Stimulated activated naive CD4-positive, alpha-beta T cell treated with Interleukin-2 at 50 U/mL for 16 hours (primary cell): Measurements from ENCODE around the gene MEGF6.

ENCODE experiments used
- DNase-seq: peaks from one replicate; lab custom pipeline; 2025; lab: John Stamatoyannopoulos, UW

Gene MEGF6

DNA sequence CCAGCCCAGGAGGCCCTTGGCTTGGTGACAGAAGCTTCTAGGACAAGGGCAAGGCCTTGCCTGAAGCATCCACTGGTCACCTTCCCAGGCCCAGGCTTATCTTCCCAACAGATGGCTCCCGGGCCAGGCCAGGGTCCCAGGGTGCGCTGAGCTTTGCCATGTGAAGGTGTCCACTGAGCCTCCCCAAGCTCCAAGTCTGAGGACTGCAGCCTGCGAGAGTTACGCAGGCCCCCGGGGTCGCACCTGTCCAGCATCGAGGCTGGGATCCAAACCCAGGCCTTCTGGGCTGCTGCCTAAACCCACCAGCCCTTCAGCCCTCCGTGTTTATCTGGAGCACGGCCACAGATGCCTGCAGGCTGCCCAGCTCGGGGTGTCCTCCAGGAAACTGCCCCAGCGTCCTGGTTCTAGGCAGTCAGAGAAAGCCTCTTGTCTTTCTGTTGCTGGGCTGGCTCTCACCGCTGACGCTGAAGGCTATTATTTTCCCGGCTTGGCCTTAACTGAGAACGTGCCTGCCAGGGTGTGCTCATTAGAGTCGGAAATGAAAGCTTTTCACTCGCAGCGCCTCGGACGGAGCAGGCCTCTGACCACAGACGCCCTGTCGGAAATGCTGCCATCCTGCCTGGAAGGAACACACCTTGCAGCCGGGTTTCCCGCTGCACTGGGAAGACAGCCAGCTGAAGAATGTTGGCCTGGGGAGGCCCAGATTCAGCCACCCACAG, 71.4 kb downstream of the MEGF6 start:
- DNase-seq, result no peak

DNA sequence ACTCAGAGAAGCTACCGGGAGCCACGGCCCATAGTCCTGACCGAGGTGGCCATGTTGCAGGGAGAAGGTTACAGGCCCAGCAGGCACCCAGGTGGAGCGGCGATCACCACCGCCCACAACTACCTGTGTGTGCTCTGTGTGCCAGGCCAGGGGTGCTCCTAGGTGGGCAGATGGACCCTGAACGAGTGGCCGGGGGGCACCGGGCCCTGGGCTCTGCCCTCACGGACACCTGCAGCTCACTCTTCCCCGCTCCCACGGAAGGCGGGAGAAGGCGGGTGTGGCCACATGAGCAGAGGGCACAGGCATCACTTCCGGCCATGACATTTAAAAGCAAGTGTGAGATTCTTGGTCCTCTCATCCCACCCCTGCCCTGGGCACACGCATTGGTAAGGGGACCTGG, 73.9 kb downstream of the MEGF6 start:
- no peak for DNase-seq

DNA sequence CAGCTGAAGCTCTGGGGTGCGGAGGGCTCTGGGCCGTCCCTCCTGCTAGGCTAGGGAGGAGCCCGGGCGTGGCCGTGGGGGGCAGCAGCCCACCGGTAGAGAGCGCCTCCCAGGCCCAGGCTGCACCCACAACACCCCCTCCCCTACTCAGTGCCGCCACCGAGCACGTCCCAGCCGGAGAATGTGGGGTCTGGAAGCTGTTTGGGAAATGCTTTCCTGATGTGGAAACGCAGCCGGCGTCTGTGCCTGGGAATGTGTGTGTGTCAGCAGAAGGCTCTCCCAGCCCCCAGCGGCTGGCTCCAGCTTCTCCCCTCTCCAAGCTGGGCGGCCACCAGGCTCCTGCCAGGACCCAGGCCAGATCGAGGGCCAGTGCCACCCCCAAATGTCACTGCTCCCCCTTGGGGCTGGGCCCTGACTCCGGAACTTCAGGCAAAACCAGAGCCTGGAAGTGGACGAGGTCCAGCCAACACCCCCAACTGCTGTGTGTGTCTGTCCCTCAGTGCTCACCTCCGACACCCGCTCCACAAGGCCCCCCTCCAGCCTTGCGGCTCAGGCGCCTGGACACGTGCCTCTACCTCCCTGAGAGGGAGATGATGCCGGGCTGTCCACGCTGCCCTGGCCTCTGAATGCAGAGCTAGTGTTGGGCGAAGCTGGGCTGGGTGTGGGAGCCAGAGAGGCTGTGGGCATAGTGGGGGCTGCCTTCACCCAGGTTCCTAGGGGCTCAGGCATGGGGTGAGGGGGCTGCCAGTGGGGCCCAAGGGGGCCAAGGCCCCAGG, 74.7 kb downstream of the MEGF6 start:
- DNase-seq, result no peak

DNA sequence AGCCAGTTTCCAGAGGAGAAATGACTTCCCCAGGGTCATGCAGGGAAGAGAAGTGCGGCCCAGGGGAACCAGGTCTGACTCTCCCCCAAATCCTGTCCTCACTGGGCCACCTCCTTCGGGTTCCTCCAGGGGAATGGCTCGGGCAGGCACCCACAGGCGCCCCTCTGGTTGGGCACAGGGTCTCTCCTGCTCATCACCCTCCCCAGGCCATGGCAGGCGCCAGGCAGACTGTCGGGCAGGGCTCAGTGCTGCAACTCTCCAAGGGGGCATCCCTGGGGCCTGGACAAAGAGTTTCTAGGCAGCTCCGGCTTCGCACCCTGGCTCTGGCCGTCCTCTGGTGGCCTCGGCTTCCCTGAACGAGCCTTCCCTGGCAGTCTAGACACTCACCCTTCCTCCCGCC, 75.6 kb downstream of the MEGF6 start:
- no peak for DNase-seq

DNA sequence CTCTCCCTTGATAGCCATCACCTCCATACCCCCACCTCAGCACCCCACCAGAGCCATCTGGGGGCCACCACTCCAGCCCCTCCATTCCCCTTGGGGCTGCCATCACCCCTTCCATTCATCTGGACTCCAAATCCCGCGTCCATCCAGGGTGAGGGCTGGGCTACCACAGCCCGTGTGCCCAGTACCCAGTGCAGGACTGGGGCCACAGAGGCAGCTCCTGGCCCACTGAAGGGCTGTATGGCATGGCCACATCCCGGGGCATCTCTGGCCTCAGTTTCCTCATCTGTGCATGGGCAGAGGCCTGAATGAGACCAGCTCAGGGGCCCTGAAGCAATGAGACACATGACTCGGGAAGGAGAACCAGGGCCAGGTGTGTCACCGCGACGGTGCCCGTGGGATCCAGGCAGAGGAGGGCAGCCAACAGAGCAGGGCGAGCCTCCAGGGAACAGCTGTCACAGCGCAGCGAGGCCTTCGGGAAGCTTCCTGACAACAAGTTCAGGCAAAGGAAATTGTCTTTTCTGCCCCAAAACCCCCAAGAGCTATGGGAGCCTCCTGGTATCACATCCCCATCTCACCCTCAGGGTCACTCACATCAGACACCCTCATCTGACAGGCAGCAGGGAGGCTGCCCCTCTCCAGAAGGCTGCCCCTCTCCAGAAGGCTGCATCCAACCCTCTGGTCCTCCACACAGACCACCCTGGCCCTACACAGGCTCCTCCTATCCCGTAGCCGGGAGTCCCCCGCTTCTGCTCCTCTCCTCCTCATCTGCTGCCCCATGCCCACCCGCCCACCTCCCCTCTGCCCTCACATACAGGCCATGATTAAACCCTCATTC, 76.3 kb downstream of the MEGF6 start:
- DNase-seq, result no peak

DNA sequence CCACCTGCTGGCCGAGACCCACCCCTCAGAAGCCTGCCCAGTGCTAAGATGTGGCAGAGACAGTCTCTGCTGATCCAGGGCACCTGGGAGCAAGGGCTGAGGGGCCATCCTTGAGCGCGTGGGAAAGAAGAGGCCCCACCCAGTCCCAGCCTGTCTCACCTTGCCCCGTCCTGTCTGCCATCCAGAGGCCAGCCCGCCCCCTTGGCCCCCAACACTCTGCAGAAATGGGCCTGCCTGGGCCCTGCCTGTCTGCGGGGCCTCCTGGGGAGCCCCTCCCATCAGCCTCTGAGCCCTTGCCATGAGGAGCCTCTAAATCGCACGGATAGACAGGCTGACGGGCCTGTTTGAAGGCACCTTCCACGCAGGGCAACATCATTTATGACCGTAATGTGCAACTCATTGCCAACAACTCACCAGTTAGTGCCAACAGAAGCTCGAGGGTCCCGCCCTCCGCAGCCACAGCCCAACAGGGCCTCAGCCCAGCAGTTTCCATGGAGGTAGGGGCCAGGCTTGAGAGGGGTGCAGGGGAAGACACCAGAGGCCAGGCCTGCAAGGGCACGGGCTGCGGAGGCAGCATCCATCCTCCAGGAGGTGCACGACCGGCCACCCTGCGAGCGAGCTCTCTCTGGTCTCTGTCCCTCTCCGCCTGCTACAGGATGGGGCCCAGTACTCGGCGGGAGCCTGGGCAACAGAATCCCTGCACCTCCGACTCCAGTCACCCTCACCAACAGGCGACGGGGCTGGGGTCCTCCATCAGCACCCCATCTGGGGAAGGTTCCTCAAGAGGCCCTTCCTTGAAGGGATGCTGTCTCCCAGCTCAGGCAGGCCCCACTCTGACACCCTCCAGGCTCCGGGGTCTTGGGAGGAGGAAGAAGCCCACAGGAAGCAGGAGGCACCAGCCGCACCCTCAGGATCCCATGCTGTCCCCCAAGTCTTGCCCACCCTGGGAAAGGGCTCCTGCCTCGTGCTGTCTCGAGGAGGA, 78.0 kb downstream of the MEGF6 start:
- no peak for DNase-seq

DNA sequence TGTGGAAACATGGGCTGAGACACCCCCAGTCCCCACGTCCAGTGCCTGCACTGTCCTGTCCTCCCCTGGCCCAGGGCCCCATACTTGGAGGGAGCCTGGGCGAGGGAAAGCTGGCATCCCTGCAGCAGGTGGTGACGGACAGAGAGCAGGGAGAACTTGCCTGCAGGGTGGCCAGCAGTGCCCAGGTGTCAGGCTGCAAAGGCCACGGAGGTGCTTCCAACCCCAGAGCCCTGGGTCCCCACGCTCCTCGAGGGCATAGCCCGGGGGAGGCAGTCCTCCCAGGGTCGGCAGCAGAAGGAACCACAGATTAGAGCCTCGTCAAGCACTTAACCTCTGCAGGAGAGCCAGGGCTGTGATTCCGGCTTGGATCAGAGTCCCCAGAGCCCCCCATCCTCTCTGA, 79.4 kb downstream of the MEGF6 start:
- no peak for DNase-seq

DNA sequence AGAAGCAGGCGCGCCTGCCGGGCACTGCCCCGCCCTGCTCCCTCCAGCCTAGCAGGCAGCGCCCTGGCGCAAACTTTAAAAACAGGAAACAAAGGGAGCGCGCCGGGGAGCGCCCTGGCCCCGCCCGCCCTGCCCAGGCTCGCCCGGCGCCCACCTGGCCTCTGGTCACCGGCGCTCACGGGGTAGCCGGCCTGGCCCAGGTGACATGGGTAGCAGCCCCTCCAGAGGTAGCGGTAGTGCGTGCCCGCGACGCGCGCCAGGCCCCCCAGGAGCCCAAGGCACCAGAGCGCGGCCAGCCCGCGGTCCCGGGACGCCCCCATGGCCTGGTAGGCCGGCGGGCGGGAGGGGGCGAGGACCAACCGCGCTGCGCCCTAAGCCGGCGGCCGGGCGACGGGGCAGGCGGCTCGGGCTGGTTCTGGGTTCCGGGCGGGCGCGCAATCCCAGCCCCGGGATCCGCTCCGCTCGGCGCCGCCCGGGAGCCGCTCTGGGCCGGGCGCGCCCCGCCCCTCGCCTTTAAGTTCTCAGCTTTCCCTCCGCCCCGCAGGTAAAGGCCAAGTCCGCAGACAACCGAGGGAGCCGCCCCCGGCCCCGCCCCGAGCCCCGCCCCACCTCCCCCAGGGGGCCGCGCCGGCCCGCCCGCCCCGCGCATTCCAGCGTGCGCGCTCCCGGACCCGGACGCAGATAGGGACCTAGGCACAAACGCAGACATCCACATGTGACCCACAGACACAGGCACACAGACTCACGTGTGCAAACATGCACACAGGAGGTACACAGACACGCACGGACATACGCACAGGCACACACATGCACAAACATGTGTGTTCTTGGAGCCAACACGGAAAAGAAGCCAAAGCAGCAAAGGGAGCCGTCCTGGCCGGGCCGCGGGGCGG, 80.1 kb downstream of the MEGF6 start:
- peak; percentile 77 for DNase-seq

DNA sequence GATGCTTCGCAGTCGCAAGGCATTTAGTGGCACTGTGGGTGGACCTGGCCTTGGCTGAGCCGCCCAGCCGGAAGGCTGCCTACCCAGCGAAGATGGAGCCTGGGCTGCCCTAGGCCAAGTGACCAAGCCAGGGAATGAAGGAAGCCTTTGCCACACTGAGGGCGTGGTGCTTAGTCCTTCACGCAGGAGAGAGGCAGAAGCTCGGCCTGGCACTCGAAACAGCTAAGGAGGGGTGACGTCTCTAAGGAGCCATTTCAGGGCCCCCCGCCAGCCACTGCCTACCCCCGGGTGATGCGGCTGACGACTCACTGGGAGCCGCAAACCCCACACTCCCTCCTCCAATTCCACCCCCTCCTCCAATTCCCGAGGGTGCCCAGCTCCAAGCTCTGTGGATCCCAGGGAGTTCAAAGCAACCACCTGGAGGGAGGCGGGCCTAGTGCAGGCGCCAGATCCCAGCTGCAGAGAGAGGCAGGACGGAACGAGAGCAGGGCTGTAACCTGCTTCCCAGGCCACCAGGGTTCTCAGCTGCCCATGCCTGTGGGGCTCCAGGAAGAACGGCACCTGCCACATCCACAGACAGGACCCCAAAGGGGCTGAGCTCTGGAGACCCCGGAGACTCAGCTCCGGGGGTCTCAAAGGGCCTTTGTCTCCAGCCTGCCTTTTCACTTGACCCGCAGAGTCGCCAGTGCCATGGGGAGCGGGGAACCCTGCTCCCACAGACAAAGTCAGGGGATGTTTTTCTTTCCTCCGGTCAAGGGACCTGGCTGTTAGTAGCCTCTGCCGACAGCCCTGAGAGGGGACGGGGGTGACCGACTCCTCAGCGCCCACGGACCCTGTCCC, 81.0 kb downstream of the MEGF6 start:
- no peak for DNase-seq

DNA sequence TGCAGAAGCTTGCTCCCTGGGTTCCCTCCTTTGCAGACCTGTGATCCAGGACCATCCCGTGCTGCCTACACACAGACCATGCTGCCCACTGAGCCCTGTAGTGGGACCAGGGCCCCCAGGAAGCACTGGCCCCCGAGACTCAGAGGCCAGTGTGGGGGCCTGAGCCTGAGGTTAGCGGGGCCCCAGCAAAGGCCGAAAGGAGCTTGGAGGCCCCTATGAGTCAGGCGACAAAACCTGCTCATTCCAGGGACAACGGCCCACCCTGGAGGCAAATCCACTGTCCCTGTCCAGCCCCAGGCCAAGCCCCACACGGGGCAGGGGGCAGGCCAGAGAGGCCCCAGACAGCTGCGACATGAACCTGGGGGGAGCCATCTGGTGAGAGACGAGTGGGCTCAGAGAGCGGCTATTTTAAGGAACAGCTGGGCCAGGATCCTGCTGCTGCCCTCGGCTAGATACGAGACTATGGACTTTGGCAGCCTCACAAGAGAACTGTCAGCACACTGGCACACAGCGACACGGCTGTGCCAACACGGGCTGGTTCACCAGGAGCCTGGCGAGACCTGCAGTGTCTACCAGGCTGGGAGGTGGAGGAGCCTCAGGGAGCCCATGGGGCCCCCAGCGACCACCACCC, 82.1 kb downstream of the MEGF6 start:
- DNase-seq, result no peak

DNA sequence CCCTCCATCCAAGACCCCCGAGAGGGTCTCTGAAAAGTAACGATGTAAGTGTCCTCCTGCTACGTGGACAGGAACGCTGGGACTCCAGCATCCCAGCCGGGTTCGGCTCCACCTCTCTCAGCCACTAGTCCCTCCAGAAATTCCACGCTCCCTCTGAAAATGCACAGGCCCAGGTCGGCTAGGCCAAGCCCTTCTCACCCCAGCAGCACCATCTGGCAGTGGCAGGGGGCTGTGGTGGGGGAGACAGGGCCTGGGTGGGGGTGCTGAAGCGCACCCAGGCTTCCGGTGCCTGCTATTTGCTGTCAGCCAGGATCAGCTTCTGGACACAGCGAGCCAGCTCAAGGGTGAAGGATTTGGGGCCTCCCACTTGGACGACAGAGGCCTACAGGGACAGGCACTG, 83.5 kb downstream of the MEGF6 start:
- no peak for DNase-seq

DNA sequence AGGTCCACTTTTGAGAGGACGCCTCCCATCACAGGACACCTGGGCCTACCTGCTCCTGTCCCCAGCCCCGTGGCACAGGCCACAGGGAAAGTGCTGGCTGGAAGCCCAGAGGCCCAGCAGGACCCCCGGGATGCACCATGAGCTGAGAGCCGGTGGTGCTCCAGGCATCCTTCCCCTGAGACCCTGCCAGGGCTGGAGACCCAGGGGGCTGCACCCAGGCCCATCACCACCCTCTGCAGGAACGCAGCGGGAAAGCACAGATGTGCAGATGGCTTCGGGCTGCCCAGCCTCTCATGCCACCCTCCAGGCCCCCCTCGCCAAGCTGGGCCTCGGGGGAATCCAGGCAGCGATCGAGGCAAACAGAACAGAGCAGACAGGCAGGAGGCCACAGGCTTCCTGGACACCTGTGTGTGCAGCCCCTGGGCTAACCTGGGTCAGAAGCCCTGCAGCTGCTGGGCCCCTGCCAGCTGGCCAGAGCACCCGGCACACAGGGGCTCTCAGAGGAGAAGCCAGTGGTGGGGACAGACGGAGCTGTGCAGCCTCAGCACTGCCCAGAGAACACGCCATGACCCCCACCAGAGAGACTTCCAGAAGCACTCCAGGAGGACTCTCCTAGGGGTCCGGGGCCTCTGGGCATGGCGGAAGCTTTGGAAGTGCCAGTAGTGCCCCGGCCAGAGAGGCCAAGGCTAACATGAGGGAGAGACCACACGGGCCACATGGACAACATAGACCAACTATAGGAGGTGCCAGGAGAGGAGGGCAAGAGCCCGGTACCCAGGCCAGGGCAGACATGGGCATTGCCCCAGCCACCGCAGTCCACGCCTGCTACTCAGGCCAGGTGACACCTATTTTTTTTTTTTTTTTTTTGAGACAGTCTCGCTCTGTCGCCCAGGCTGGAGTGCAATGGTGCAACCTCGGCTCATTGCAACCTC, 85.5 kb downstream of the MEGF6 start:
- no peak for DNase-seq

DNA sequence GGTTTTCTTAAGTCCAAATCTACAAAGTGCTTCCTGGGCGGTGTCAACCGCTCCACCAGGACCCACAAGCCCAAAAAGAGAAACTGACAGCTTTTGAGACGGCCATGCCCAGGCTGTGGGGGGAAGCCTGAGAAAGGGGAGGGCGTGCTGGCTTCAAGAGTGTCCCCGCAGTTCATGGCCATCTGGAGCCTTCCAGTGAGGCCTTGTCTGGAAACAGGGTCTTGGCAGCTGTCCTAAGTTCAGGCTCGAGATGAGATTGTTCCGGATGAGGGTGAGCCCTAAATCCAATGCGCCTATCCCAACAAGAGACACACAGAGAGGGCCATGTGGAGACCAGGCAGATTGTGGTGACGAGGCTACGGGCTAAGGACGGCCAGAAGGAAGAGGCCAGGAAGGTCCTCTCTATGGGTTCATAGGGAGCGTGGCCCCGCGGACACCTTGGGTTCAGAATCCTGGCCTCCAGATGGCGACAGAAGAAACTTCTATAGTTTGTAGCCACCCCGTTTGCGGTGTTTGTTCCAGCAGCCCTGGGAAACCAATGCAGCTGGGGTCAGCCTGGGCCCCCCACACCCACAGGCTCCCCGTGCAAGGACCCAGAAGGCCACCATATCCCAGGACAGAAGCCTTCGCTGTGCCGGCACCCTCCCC, 86.6 kb downstream of the MEGF6 start:
- DNase-seq, result no peak

DNA sequence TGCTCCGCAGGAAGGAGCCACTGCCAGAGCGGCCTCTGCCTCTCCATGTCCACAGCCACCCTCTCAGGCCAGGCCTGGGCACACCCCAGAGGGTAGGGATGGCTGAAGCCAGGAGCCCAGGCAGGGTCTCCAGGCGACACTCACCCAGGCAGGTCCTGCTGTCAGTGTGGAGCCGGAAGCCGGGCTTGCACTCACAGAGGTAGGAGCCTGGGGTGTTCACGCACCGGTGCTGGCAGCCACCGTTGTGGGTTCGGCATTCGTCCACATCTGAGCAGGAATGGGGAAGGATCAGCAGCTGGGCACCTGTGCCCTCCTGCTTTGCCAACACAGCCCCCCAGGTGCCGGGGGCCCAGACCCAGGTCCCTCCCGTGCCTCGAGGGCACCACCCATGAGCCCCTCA, 87.3 kb downstream of the MEGF6 start:
- no peak for DNase-seq

DNA sequence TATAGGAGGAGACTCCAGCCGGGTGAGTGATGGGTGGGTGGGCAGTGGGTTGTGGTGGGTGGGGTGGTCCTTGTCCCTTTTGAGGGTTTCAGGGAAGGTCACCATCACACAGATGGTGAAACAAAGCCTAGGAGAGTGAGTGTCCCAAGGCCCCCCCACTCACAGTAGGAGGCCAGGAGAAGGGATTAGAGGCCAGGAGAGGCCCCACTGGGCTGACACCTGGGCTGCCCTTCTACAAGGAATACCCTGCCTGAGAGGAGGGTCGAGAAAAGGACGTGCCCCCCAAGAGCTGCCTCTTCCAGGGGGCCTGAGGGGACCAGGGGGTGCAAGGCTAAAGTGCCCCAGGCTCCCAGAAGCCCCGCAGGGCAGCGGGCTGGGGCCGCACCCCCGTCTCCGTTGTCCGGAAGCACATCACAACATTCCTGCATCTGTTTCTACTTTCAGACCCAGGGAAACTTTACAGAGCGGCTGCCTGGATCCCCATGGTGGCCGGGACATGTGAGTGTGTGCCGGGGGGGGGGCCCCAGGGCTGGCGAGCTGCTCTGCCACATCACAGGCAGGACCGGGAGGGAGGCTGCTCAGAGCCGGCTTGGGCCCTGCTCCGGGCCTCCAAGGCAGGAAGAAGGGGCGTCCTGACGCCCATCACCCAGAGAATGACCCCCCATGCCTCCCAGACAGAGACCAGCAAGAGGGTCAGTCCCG, 88.6 kb downstream of the MEGF6 start:
- no peak for DNase-seq

DNA sequence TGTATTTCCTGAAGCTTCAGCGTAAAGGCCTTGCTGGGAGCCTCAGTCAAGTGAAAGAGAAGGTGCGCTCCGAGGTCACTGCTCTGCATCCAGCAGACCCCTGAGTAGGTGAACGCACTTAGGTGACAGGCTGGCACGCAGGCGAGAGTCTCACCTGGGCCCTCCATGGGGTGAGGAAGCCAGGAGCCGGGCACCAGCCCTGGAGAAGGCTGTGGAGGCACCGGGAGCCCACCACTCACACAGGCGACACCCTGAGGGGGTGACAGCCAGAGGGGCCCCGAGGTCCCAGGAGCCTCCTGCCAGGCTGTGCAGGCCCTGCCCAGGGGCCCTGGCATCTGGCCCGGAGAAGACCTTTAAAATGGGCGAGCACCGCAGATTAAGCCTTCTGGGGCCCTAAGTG, 89.2 kb downstream of the MEGF6 start:
- no peak for DNase-seq

DNA sequence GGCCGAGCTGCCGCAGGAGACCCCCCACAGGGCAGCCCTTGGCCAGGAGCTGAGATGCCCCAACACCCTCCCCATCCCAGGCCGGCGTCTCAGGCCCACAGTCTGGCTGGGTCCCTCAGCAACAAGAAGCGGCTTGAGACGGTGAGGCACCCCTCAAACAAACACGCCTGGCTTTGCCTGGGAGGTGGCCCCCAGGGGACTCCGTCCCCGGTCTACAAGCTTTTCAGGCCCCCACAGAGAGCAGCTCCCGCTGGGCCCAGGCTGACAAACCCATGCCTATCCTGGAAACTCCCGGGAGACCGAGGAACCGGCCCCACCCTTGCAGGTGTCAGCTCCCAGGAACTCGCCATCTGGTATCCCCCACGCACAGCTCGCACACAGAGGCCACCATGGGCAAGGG, 89.9 kb downstream of the MEGF6 start:
- no peak for DNase-seq
